PC-3 (cell line): Measurements from ENCODE around the gene IPO9.

Experiments used
- CTCF ChIP-seq: fragments of 300-600 bp; sonication (generic); conservative IDR thresholded peaks from 2 replicates; pipeline ENCODE4 v1.5.1; 2017; ENCODE audit warnings: antibody characterized with exemption, low read depth, mild to moderate bottlenecking, low read length
- EZH2 ChIP-seq: fragments of 300-600 bp; sonication (generic); IDR thresholded peaks from one replicate; pipeline ENCODE4 v1.6.1; 2017; ENCODE audit warnings: antibody characterized with exemption, mild to moderate bottlenecking, low read length; ENCODE audit not compliant: unreplicated experiment
- EZH2phosphoT487 ChIP-seq: fragments of 300-600 bp; sonication (generic); IDR thresholded peaks from 2 replicates; pipeline ENCODE4 v1.6.1; 2018; ENCODE audit warnings: mild to moderate bottlenecking, antibody characterized with exemption, low read length, borderline replicate concordance

GRCh38 chr1:201859424-201859823, 30.5 kb downstream of the IPO9 start:
- TF ChIP-seq EZH2 = no peak
- no peak for TF ChIP-seq CTCF
- TF ChIP-seq EZH2phosphoT487 = no peak
